Epidermal melanocyte (primary cell): ENCODE results near the gene PTPN13.
A peak's percentile ranks its signal among the peaks of the same experiment; 100 is the strongest.

Source experiments
- DNase-seq: peaks from one replicate; pipeline ENCODE4 v3.0.0; 2011; ENCODE audit warnings: low spot score; ENCODE audit not compliant: insufficient read length

Gene PTPN13

DNA sequence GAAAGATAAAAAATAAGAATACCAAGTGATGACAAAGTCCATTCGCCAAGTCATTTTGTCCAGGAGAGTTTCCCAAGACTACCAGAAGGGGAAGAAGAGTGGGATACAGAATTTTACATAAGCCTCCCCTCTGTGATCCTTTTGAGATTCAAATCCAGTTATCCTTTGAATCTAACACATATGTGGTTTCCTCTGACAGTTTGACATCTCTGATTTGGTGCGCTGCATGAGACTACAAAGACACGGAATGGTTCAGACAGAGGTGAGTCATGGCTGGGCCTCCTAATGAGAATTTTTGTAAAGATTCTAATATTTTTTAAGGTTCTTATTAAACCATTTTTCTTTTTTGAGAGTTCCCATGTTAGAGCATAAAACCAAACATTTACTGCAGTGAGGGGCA is 216.7 kb downstream of the PTPN13 start:
- DNase-seq, result no peak

DNA sequence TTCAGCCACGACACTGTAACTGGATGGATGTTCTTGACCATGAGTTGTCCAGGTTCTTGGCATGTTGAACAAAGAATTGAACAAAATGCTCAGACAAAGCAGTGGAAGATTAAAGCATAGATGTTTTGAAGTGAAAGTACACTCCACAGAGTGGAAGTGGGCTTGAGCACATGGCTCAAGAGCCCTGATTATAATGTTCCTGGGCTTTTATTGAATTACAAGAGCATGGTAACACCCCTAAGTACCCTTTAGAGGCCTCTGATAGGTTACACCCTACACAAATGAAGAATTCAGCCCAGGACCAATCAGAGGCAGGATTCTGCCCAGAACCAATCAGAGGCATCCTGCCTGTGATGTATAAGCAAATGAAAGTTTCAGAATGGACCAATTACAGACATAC is 221.5 kb downstream of the PTPN13 start:
- no peak for DNase-seq

DNA sequence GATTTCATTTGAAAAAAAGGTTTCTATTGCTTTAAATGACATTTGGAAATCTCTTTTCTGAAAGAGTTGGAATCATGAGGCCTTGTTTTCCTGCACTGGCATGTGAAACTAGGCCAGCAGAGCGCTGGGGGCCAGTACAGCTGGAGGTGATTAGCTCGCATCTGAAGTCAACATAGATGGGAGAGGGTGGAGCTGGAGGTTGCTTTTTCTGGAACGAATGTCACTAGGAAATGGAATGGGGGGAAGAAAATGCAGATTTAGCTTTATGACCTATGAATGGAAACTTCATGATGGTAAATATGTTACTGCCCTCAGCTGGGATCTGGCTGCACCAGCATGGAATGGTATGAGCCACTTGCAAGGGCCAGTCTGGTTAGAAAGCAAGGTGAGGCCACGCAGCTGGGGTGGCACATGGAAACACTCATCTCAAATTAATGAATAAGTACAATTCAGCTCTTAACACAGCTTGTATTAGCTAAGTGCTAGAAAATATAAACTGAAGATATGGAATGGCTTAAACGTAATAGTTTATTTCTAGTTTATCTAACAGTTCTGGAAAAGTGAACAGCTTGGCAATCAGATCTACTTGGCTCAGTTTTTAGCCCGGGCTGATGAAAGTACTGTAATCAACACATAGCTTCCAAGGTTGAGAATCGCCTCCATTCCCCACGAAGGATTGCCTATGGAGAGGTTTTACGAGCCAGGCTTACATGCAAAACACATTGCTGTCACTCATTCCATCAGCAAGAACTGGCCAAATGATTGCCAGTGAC is 222.6 kb downstream of the PTPN13 start:
- DNase-seq, result peak; percentile 42

DNA sequence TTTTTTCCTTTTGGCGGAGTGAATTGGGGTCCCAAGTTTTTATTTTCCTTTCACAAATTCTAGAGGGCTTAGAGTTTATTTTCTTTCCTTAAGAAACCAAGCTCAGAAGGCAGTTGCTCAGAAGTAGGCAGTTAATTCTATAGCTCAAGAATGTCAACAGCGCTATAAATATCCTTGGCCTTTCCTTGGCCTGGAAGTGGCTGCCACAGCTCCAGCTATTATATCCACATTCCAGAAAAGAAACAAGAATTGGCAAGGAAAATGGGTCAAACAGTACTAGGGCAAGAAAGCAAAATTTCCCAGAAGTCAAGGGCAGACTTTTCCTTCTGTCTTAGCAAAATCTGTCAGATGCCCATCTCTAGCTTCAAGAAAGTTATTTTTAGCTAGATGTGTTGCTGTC is 224.1 kb downstream of the PTPN13 start:
- no peak for DNase-seq

DNA sequence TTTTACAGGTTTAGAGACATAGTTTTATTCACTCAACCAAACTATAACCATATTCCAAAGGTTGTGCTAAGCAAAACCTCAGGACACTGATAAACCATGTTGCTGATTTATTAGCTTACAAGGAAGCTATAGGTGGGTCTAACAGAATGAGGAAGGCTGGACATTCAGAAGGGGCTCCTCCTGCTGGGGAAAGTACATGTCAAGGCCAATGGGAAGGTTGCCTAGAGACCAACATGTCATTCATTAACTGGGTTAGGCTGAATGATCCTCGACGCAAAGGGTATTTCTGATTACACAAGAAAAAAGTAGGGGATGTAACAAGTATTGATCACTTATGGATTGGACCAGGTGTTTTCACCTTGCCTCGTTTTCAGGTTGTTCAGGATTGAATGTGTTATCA is 224.7 kb downstream of the PTPN13 start:
- no peak for DNase-seq

DNA sequence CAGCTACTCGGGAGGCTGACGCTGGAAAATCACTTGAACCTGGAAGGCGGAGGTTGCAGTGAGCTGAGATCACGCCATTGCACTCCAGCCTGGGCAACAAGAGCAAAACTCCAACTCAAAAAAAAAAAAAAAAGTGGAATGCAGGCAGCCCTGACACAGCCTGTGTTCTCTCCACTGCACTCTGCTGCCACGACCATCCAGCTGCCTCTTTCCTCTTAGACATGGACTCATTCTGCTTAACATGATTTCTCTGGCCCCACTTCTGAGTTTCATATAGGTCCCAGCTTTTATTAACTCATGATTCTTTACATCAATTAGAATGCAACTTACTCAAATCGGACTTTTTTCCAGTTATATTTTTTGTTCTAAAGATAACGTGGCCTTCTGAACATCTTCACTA is 225.4 kb downstream of the PTPN13 start:
- DNase-seq, result no peak

DNA sequence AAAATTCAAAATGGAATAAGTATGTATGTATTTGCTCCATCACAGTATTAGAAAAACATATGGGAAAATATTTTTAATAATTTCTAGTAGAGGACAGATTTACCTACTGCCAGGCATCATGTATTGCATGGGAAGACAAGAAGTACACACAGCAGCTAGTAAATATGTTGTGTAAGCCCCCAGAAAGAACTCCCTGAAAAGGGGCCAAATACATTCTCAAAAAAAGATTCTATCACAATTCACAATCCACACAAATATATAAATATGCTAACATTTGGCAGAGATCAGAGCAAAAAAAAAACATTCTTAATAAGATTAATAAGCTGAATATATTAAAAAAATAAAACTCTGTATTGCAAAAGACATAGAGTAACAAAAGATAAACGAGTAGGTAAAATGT is 227.0 kb downstream of the PTPN13 start:
- no peak for DNase-seq

DNA sequence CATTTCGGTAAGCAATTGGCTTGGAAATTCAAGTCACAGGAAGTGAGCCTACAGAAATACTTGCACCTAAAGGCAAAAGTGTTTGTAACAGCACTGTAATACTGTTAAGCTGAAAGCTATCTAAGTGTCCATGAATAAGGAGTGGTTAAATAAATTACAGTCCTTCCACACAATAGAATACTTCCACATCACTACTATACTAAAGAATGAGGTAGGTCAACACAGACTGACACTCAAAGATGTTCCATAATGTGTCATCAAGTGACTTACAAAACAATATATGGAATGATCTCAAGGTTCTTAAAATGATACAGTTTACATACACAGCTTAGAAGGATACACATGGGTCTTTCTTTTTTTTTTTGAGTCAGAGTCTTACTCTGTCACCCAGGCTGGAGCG is 228.0 kb downstream of the PTPN13 start:
- DNase-seq, result no peak

DNA sequence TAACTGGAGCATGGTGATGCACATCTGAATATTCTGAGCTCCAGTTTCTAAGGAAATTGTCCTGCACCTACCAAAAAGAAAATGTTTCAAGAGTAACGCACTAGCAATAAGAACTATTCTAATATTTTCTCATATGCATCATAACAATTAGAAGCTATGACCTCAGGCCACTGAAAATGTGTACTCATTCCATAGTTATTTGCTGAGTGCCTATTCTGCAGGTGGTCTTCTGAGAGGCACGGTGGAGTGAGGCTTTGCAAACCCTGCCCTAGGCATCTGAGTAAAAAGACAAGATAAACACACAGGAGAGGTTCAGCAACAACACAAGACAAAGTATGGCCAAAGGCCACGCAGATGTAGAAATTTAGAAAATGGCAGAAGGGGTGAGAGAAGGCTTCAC is 231.4 kb downstream of the PTPN13 start:
- DNase-seq, result no peak

DNA sequence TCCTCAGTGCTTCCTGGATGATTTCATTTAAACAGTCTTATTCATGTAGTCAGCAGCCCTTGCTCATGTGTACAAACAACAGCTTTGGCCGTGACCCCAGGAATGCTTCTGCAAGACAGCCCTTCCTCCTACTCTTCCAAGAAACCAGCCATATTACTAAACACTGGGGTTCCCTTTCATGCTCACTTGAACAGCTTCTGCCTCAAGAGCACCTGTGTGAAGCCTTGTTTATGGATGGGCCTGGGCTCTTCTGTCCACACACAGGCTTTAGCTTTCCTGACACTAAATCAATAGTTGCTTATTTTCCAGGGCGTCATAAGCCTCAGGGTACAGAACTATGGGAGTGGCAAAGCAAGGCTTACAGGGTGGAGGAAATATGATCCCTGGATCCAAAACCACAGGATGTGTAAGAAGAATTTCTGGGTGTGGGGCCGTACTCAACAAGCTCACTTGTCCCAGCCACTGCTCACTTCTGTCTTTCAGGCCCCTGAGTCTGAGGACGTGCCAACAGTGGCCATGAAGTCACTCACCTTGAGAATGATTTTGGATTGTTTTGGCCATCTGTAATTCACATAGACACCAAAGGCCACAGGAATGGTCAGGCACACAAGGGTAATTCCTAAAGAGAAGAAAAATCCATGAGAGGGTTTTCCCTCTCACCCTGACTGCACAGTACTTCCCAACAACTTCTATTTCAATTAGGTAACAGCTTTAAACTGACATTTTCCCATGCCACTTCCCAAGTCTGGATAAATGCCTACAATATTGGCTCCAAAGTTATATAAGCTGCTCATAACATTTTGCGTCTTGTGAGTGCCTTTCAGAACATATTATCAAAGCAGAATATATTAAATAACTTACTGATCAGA is 237.4 kb downstream of the PTPN13 start:
- DNase-seq, result no peak

DNA sequence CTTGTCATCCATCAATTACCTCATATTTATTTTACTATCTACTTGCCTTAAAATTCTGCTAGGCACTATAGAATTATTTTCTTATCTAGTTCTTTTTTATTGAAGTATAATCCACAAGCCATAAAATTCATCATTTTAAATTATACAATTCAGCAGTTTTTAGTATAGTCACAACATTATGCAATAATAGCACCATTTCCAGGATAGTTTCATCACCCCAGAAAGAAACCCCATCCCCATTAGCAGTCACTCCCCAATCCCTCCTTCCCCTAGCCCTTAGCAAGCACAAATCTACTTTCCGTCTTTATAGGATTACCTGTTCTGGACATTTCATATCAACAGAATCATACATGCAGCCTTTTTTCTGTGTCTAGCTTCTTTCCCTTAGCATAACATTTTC is 239.5 kb downstream of the PTPN13 start:
- DNase-seq, result no peak

DNA sequence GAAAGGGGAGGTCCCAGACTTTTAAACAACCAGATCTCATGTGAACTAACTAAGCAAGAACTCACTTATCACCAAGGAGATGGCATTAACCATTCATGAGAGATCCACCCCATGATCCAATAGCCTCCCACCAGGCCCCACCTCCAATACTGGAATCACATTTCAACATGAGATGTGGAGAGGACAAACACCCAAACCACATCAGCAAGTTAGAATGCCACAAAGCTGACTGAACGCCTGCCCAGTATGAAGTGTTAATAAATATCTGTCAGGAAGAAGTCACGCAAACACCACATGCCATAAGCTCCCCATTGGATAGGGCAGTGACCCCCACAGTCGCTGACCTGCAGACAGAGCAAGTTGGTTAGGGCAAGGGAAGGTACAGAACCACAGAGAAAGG is 240.8 kb downstream of the PTPN13 start:
- no peak for DNase-seq

DNA sequence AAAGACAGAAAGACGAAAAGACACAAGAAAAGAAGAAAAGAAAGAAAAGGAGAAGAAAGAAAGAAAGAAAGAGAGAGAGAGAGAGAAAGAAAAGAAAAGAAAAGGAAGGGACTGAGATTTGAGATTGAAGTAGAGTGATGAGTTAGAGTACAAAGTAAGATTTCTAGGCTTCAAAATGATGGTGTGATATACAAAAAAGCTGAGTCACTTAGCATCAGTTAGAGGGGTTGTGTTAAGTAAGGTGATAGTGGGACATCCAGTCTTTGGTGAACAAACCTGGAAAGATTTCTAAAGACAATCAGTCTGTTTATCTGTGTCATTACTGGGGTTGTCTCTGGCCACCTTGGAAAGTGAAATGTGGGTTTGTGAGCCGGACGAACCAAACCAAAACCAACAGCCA is 241.6 kb downstream of the PTPN13 start:
- no peak for DNase-seq

DNA sequence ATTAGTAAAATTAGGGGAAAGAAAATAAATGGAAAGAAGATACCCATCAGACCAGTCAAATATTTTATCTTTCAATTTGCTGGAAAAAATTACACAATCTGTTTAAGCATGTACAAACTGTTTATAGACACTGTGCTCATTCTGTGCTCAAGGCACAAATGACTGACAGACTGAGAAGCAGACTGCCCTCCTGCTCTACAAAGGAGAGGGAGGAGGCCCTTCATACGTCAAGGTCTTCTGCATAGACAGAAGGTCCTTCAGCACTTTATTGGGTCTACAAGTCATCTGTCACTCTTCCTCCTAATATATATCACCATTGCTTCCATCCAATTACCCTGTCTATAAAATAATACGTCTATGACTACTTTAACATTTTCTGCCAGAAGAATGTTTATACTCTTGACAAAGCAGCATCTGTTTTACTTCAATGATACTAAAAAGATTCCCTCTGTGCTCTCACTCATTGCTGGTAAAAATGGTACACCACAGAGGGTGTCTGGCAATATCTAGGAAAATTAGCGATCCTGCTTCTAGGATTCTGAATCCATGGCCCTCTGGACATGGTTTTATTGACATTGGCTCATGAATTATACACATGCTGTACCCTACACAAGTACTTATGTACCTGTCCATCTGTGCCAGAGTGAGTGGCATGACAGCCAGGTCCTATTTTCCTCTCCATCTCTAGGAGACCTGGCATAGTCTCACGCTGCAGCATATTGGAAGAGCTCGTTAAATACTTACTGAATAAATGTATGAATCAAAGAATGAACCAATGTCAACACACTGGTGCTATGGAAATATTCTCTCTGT is 243.8 kb downstream of the PTPN13 start:
- DNase-seq, result no peak

DNA sequence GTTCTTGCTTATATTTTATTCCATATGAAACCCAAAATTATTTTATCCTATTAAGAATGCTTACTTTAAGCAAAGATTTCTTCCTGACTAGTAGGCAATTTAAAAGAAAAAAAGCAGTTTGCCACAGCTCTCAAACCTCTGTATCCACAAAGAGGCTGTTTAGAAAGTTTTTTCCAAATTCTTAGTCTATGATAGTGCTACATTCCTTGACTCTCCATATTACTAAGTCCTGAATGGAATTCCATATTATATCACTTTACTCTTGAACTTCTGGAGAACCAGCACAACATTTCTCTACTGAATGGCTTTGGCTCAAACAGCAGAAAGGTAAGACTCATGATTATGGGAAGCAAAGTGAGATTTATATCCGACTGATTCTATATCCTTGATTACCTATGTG is 246.7 kb downstream of the PTPN13 start:
- DNase-seq, result no peak

DNA sequence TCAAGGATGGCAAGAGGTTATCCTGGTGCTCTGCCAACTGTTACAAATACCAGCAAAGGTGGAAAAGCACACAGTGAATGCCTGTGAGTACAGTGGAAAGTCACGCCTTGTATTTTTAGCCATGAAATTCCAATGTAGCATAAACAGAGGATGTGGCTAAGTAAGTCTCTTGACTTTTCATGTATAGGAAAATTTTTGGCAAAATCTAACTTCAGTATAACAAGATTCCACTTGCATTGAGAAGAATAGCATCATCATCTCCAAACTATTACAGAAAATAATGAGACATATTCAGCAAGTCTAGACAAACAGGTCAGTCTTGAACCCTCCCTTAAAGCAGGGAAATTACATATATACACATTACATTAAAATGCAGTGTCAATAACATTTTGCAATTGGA is 247.2 kb downstream of the PTPN13 start:
- DNase-seq, result no peak

DNA sequence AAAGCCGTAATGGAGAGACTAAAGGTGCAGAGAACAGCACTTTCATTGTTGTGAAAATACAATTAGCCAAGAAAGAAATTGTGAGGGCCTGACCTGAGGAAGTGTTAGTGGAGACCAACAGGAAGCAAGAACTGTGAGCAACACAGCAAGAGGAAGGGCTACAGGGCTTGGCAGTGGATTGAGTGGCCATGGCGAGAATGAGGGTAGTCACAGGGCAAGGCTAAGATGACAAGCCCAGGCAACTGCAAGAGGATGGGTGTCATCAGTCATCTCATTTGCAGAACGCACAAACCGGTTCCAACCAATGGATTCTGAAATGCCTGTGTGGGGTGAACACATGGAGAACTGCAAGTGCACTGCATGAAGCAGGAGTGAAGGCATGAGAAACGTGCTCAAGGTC is 251.5 kb downstream of the PTPN13 start:
- DNase-seq, result no peak

DNA sequence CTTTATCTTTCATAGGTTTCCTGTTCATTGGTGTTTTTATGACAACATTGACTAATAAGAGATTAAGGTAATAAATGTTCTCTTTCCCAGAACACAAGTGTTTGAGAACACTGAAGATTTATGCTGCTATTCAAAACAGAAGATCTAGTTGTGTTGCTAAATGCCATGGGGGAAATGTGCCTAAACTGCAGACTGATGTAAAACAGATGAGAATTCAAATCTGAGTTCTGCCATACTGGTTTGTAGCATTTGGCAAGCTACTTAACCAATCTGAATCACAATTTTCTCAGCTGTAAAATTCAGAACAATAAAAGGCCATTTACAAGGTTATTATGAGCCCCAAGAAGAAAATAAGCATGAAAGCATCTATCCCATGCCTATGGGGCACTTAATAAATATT is 252.8 kb downstream of the PTPN13 start:
- DNase-seq, result no peak

DNA sequence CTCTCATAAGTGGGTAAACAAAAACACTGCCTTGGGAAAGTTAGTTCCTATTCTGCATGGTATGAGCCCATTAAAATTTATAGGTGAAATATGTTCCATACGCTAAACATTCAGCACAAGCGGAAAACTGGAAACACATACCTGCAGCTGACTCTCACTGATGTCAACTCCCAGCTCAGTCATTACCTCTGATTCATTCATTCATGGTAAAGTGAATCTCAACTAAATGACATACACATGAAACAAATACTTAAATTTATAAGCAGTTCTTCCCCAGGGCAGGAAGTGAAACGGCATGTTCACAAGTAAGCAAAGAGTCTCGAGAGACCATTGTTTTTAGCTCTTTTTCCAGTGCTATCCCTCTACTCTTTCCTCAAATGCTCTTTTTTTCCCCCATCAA is 253.5 kb downstream of the PTPN13 start:
- DNase-seq, result no peak

DNA sequence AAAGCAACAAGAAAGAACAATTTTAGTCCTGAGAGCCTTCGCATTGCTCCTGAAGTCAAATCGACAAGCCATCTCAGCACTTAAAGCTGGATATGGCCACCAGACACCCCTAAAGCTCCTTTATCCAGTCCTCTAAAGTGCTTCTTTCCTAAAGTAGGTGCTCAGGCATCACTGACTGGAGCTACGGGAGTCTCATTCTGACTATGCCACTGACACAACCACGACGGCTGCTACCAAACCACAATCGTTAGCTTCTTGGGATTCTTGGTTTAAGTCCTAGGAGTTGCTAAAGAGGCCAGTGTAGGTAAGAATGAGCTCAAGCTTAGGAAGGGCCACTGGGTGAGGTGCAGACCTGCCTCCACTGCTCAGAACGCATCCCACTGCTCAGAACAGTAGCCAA is 254.0 kb downstream of the PTPN13 start:
- no peak for DNase-seq

DNA sequence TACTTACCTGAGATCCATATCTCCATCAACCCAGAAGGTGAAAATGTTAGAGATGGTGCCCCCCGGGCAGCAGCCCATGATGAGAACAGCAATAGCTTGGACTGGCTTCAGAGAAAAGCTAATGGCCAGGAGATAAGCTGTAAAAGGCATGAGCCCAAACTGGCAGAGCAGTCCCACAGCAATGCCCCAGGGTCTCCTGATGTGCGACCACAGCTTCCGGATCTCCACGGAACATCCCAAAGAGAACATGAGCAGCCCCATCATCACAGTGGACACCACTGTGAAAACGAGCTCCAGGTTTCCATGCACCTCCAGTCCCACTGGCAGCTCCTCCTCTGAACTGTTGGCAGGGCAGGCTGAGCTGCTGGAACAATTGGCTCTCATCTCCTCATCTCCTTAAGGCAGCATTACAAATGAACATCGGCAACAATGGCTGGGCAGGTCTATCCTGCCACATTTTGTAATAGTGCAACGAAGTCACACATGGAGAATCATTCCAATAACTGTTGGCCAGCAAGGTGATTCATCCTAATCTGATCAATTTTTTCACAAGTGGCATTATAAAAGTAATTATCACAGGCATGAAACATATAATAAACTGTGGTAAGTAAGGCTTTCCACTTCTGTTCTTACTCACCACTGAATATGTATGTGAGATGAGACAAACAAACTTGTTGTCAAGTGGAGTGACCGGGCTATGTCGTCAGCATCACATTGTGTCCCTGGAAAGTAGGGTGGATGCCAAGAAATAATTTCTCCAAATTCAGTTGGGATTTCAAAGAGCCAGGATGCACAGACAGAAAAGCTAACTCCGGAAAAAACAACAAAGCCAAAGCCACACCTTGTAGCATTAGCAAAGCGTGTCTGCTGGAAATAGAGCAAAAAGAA is 254.9 kb downstream of the PTPN13 start, which contains the start of gene SLC10A6:
Gene SLC10A6, minus strand, starts transcription at position 653 of the 888 bp plus-strand sequence. Its CDS starts 269 bp downstream, at position 384.
- no peak for DNase-seq
